Measurements from ENCODE around the gene RASD1.

DNA sequence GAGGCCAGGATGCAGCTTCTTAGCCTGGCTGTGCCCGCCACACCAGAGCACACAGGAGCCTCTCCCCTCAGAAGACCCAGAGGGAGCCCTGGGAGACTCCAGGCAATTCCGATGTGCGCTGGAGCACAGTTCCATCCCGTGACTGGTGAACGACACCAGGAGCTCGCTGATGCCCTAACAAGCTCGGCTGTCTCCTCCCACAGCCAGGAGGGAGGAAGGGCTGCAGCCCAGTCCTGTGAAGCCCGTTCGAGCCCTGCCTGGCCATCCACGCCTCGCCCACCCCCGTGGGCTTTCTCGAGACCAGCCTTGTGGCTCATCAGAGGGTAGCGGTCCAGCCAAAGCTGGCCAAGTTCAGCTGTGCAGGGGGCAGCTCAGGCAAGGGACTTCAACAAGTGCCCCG is 21.8 kb upstream of the RASD1 start:
- TF ChIP-seq, protein P1, sequence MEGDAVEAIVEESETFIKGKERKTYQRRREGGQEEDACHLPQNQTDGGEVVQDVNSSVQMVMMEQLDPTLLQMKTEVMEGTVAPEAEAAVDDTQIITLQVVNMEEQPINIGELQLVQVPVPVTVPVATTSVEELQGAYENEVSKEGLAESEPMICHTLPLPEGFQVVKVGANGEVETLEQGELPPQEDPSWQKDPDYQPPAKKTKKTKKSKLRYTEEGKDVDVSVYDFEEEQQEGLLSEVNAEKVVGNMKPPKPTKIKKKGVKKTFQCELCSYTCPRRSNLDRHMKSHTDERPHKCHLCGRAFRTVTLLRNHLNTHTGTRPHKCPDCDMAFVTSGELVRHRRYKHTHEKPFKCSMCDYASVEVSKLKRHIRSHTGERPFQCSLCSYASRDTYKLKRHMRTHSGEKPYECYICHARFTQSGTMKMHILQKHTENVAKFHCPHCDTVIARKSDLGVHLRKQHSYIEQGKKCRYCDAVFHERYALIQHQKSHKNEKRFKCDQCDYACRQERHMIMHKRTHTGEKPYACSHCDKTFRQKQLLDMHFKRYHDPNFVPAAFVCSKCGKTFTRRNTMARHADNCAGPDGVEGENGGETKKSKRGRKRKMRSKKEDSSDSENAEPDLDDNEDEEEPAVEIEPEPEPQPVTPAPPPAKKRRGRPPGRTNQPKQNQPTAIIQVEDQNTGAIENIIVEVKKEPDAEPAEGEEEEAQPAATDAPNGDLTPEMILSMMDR (conservative IDR thresholded peaks at IDR 0.05 in 1 of 2, IDR thresholded peaks at IDR 0.05 in 1 of 2; ENCODE audit: extremely low read depth in 1 of 2, insufficient read depth in 1 of 2, low read depth in 1 of 2, low read length in 2 of 2): no peak
- TF ChIP-seq EZH2 (IDR thresholded peaks at IDR 0.05; ENCODE audit: borderline replicate concordance, low read length): no peak

All from mammary epithelial cell (primary cell).